Measurements from ENCODE around the gene TMEM273. TPM values are rescaled to one million over a fixed set of nuclear protein-coding genes. Genes with fewer than 3 reads are reported as not detected.

The TMEM273 gene
- total RNA-seq, 1 experiment from 2014 or later, result 0.09 TPM

GRCh38 chr10:49131507-49132361 lies 56.5 kb downstream of the TMEM273 start:
- H3K4me1 Mint-ChIP-seq, result 0 out of 2 replicates have a peak, but pooled peaks cover 4% of the 10 kb centered on the region
- POLR2A ChIA-PET, result no interaction called here
- no peak overlapping the region for H3K4me3 Mint-ChIP-seq
- no peaks in the 10 kb centered on the region for H3K36me3 Mint-ChIP-seq
- H3K27ac Mint-ChIP-seq, result no peak overlapping the region; the same call in 1 of the 2 replicates
- CTCF ChIA-PET, result interaction anchor here (0.8 to 2.0 kb wide), 2 partner anchors 12 to 33 kb away, joined by 3 to 10 read pairs; no protein-coding TSS in a partner anchor
- no peak for TF ChIP-seq ZNF232 (CRISPR knock-in tag; IDR thresholded peaks at IDR 0.05)
- no peak for TF ChIP-seq RELA (CRISPR knock-in tag; IDR thresholded peaks at IDR 0.05; ENCODE audit: borderline replicate concordance)
- TF ChIP-seq RORB (CRISPR knock-in tag; IDR thresholded peaks at IDR 0.05), result no peak
- no peak for TF ChIP-seq CBFB (CRISPR knock-in tag; IDR thresholded peaks at IDR 0.05; ENCODE audit: low read depth)
- no peak for TF ChIP-seq MAX (CRISPR knock-in tag; IDR thresholded peaks at IDR 0.05)
- TF ChIP-seq SP1 (CRISPR knock-in tag; conservative IDR thresholded peaks at IDR 0.05), result no peak
- TF ChIP-seq ARID4B (CRISPR knock-in tag; IDR thresholded peaks at IDR 0.05; ENCODE audit: borderline replicate concordance), result no peak
- no peak for TF ChIP-seq USF2 (CRISPR knock-in tag; IDR thresholded peaks at IDR 0.05)
- TF ChIP-seq CREB1 (CRISPR knock-in tag; IDR thresholded peaks at IDR 0.05), result no peak
- TF ChIP-seq GRHL2 (CRISPR knock-in tag; IDR thresholded peaks at IDR 0.05; ENCODE audit: insufficient replicate concordance, severe bottlenecking), result no peak
- no peak for TF ChIP-seq E2F4 (CRISPR knock-in tag; IDR thresholded peaks at IDR 0.05; ENCODE audit: borderline replicate concordance, low read depth)
- TF ChIP-seq ZBTB43 (CRISPR knock-in tag; IDR thresholded peaks at IDR 0.05), result no peak
- H3K9me3 Mint-ChIP-seq, result peaks cover 11% of the 10 kb centered on the region
- H3K27me3 Mint-ChIP-seq (ENCODE audit: low read depth), result peaks cover 6% of the 10 kb centered on the region; the same call in 1 of the 2 replicates
- DNase-seq (ENCODE audit: low spot score) (no peak), ATAC-seq (0 out of 2 replicates have a peak, but pooled peaks have one; percentile 20)

GRCh38 chr10:49129376-49129775 lies 58.8 kb downstream of the TMEM273 start:
- ATAC-seq, result no peak
- H3K9me3 Mint-ChIP-seq, result peaks cover 12% of the 10 kb centered on the region
- H3K4me3 Mint-ChIP-seq, result no peak overlapping the region
- peaks cover 6% of the 10 kb centered on the region; the same call in 1 of the 2 replicates for H3K27me3 Mint-ChIP-seq (ENCODE audit: low read depth)
- no peak overlapping the region for H3K27ac Mint-ChIP-seq
- H3K4me1 Mint-ChIP-seq, result no peaks in the 10 kb centered on the region
- CTCF ChIA-PET, result no interaction called here
- POLR2A ChIA-PET, result no interaction called here
- DNase-seq (ENCODE audit: low spot score), result no peak
- H3K36me3 Mint-ChIP-seq, result no peaks in the 10 kb centered on the region
- no peak for TF ChIP-seq ELF4 (CRISPR knock-in tag; IDR thresholded peaks at IDR 0.05; ENCODE audit: low read depth)
- no peak for TF ChIP-seq CREM (CRISPR knock-in tag; IDR thresholded peaks at IDR 0.05)
- TF ChIP-seq CBFB (CRISPR knock-in tag; IDR thresholded peaks at IDR 0.05; ENCODE audit: low read depth), result no peak
- TF ChIP-seq AFF4 (CRISPR knock-in tag; IDR thresholded peaks at IDR 0.05; ENCODE audit: borderline replicate concordance), result no peak
- no peak for TF ChIP-seq STAT6 (CRISPR knock-in tag; conservative IDR thresholded peaks at IDR 0.05; ENCODE audit: low read depth)
- TF ChIP-seq ZNF423 (CRISPR knock-in tag; IDR thresholded peaks at IDR 0.05), result no peak
- no peak for TF ChIP-seq SOX15 (CRISPR knock-in tag; IDR thresholded peaks at IDR 0.05)
- TF ChIP-seq ZNF317 (CRISPR knock-in tag; IDR thresholded peaks at IDR 0.05; ENCODE audit: borderline replicate concordance, low read depth), result no peak
